WTC11 (cell line): ENCODE measurements around the gene TNPO3.

Experiments used
- ETV6 ChIP-seq: sonication (generic); formaldehyde crosslinking; IDR thresholded peaks from 2 replicates; pipeline ENCODE4 v1.8.1; 2022; ENCODE audit warnings: mild to moderate bottlenecking, missing genetic modification reagents
- TF ChIP-seq, protein P1 (sequence below): fragments of 200-600 bp; IDR thresholded peaks from 2 replicates; pipeline ENCODE4 v1.8.0; 2022; ENCODE audit warnings: antibody characterized with exemption

DNA sequence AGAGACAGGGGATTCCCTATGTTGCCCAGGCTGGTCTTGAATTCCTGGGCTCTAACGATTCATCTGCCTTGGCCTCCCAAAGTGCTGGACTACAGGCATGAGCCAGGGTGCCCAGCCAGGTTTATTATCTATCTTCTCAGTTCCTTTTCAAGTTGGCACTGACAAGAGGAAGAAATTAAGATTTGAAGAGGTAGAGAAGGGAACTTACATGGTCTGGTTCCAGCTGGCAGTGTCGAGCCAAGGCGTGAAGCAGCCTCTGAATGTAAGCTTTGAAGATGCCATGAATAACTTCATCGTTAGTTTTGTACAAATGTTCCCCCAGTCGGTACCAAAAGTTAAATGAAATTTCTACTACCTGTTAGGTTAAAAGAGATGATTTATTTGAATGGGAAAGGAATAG is 57.7 kb downstream of the TNPO3 start:
- TF ChIP-seq, protein P1, sequence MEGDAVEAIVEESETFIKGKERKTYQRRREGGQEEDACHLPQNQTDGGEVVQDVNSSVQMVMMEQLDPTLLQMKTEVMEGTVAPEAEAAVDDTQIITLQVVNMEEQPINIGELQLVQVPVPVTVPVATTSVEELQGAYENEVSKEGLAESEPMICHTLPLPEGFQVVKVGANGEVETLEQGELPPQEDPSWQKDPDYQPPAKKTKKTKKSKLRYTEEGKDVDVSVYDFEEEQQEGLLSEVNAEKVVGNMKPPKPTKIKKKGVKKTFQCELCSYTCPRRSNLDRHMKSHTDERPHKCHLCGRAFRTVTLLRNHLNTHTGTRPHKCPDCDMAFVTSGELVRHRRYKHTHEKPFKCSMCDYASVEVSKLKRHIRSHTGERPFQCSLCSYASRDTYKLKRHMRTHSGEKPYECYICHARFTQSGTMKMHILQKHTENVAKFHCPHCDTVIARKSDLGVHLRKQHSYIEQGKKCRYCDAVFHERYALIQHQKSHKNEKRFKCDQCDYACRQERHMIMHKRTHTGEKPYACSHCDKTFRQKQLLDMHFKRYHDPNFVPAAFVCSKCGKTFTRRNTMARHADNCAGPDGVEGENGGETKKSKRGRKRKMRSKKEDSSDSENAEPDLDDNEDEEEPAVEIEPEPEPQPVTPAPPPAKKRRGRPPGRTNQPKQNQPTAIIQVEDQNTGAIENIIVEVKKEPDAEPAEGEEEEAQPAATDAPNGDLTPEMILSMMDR: no peak
- no peak for TF ChIP-seq ETV6 (CRISPR knock-in tag)
